ENCODE data around the gene GPN3.

DNA sequence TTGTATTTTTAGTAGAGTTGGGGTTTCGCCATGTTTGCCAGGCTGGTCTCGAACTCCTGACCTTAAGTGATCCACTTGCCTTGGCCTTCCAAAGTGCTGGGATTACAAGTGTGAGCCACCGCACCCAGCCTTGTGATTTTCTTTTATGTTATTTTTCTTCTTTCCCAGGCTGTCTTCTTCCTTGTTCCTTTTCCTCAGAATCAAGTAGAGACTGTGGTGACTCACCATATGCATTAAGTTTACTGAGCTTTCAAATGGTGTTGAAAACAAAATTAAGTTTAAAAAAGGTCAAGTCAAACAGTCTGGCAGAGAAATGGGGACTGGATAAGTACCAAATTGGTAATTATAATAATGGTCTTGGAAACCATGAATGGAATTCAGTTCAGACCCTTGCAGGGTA lies 23.6 kb downstream of the GPN3 start:
- TF ChIP-seq, protein P1, sequence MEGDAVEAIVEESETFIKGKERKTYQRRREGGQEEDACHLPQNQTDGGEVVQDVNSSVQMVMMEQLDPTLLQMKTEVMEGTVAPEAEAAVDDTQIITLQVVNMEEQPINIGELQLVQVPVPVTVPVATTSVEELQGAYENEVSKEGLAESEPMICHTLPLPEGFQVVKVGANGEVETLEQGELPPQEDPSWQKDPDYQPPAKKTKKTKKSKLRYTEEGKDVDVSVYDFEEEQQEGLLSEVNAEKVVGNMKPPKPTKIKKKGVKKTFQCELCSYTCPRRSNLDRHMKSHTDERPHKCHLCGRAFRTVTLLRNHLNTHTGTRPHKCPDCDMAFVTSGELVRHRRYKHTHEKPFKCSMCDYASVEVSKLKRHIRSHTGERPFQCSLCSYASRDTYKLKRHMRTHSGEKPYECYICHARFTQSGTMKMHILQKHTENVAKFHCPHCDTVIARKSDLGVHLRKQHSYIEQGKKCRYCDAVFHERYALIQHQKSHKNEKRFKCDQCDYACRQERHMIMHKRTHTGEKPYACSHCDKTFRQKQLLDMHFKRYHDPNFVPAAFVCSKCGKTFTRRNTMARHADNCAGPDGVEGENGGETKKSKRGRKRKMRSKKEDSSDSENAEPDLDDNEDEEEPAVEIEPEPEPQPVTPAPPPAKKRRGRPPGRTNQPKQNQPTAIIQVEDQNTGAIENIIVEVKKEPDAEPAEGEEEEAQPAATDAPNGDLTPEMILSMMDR (conservative IDR thresholded peaks at IDR 0.05): no peak
- no peak for TF ChIP-seq ZFX (IDR thresholded peaks at IDR 0.05)
